ENCODE measurements around the gene PPP1R1C.

DNA sequence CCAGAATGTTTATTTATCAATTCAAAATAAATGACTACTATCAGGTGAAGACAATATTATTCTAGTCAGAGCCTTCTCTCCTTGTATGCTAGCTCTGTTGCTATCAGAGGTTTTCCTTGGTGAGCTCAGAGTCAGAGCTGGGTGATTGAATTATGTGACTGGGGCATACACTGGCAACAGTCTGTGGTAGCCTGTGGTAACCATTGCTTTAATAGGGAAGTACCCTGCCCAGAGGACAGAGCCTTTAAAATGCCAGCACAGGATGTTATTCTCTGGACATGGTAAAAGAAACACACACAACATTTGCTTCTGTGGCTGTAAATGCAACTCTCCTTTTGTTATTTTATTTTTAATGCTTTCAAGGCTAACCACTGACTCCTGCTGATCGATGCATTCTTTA, 124.7 kb downstream of the PPP1R1C start:
- no peak for TF ChIP-seq POLR2A (IDR thresholded peaks at IDR 0.05)
- TF ChIP-seq EP300 (IDR thresholded peaks at IDR 0.05): no peak
- no peak for TF ChIP-seq CTCF (IDR thresholded peaks at IDR 0.05)
